Measurements from ENCODE around the gene NTN4.
"Not testable (repeated sequence)": the region's sequence is repeated elsewhere in the genome, so short reads cannot be mapped to it uniquely, and the experiment has no call there.

Gene NTN4

GRCh38 chr12:95623554-95624170 lies 166.9 kb downstream of the NTN4 start:
- peak in 1 of 2 donors; percentile 2 for DNase-seq (ENCODE audit: low read depth in 2 of 2)

- DNase-seq (ENCODE audit: low read depth in 2 of 2), result no peak
Observed at GRCh38 chr12:95622879-95623278, 167.7 kb downstream of the NTN4 start.

DNA sequence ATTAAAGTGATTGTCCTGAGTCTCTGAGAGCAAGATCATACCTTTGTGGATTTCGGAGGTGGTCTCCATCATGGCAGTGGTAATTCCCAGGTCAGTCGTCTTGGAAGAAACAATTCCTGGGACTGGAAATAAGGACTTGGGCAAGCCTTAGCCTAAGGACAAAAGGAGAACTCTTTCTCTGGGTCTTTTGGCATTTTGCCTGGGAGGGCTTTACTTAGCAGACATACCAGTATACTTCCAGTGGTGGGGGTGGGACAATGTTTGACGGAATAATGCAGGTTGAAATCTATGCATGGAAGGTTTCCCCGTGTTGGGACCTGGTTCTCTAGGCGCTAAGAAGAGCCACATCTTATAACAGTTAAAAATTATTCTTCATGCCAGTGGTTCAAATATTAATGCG lies 168.8 kb downstream of the NTN4 start:
- no peak for DNase-seq (ENCODE audit: low read depth in 2 of 2)

- DNase-seq (ENCODE audit: low read depth in 2 of 2), result no peak
Observed at GRCh38 chr12:95620171-95620570, 170.4 kb downstream of the NTN4 start.

GRCh38 chr12:95616470-95616869 lies 174.1 kb downstream of the NTN4 start:
- DNase-seq (ENCODE audit: low read depth in 2 of 2), result not testable (repeated sequence)

DNA sequence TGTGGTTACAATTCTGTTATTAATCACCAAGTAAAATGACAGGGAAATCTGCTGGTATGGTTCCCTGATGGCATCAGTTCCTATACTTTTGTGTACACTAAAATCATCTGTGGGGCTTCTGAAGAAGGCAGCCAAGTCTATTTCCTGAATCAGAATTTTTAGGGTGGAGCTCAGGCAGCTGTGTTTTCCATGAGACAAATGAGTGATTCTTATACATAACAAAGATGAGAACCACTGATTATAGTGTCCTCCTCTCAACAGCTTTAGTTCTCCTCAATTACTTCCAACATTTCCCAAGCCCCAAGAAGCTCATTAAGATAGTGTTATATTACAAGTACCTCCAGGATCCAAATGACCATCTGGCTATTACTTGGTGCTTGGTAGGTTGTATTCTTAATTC lies 174.8 kb downstream of the NTN4 start:
- DNase-seq (ENCODE audit: low read depth in 2 of 2), result no peak

- no peak for DNase-seq (ENCODE audit: low read depth in 2 of 2)
Observed at GRCh38 chr12:95614390-95614982, 176.1 kb downstream of the NTN4 start.

DNA sequence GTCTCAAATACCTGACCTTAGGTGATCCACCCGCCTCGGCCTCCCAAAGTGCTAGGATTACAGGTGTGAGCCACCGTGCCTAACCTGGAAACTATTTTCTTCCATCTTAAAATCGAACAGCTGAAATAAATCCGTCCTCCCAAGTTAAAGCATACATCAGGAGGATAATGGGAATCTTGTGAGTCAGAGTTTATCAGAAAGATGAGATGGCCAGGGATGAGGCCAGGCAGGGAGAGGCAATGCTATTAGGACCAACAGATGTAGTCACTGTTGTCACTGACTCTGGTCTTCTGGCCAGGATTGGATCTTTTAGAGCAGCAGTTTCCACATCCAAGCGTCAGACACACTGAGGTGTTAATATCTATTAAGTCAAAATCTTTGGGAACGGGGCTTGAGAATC lies 177.5 kb downstream of the NTN4 start:
- DNase-seq (ENCODE audit: low read depth in 2 of 2), result no peak

GRCh38 chr12:95611676-95612309 lies 178.8 kb downstream of the NTN4 start:
- DNase-seq (ENCODE audit: low read depth in 2 of 2), result no peak

GRCh38 chr12:95608252-95609033 lies 182.1 kb downstream of the NTN4 start:
- no peak for DNase-seq (ENCODE audit: low read depth in 2 of 2)
